ENCODE measurements around the gene GAREM1. TPM values are rescaled to one million over a fixed set of nuclear protein-coding genes. Genes with fewer than 3 reads are reported as not detected.
A peak's percentile ranks its signal among the peaks of the same experiment; 100 is the strongest.

GAREM1 gene
- total and polyA plus RNA-seq, 2 of the 8 experiments (the other 6 are each of a cell fraction or from before 2014, with no cell fraction given): 3.6 to 9.2 TPM

DNA sequence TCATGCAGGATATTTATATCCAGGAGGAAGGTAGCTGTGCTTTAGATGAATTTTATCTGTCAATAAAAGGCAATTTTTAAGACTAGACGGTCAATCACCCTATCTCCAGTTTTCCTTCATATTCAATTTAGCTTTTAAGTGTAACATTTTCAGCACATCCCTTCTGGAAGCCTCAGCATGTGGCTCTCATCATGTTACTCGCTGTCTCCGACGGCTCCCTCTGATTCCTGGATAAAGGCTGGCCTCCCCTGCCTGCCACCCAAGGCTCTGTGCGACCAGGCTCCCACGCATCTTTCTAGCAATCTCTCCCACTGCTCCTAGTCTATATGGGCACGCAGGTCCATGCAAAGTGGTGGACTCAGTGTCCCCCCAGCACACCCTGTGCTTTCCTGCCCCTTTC lies 196.4 kb downstream of the GAREM1 start:
- Histone ChIP-seq H2AK5ac (ENCODE audit: low read depth, low read length) (no peak overlapping the region), H3K36me3 (ENCODE audit: control insufficient read depth in 2 of 4, insufficient read depth in 4 of 4, low read length in 3 of 4) (no peaks in the 10 kb centered on the region), H3K23ac (ENCODE audit: insufficient read length) (peak overlapping the region; percentile 4), H3K4me2 (ENCODE audit: insufficient read depth in 1 of 2, low read depth in 2 of 2, low read length in 2 of 2) (no peak overlapping the region), H3K79me2 (ENCODE audit: control insufficient read depth in 1 of 2, insufficient read depth in 2 of 2, low read length in 2 of 2) (no peaks in the 10 kb centered on the region), H3K79me1 (ENCODE audit: low read depth, low read length) (no peaks in the 10 kb centered on the region), H2BK5ac (ENCODE audit: low read depth, low read length) (no peak overlapping the region; the same call in 1 of the 2 replicates), H3K9ac (replicated peaks in 1 of 4; ENCODE audit: extremely low read depth in 1 of 4, low read depth in 3 of 4, low read length in 3 of 4) (no peak overlapping the region), H3K9me3 (ENCODE audit: insufficient read depth in 2 of 2, low read depth in 1 of 2, low read length in 1 of 2) (peaks cover 0 to 3% of the 10 kb centered on the region in 2 experiments; a peak in 1 of 4 replicates), H3K56ac (replicated peaks; ENCODE audit: insufficient read length, low read depth, low read length) (no peak overlapping the region), H3K14ac (ENCODE audit: insufficient read length) (no peak overlapping the region), H4K20me1 (replicated peaks in 1 of 2; ENCODE audit: control insufficient read depth in 1 of 2, insufficient read depth in 2 of 2, low read length in 2 of 2) (no peaks in the 10 kb centered on the region), H3K4ac (replicated peaks; ENCODE audit: insufficient read length, low read depth, low read length) (no peak overlapping the region), H3K27me3 (replicated peaks in 1 of 4; ENCODE audit: control insufficient read depth in 3 of 4, extremely low read depth in 1 of 4, insufficient read depth in 3 of 4, low read length in 3 of 4) (no peaks in the 10 kb centered on the region), H2AFZ (ENCODE audit: low read length) (no peak overlapping the region), H4K91ac (replicated peaks; ENCODE audit: insufficient read length, low read length) (no peak overlapping the region), H4K5ac (ENCODE audit: insufficient read length, low read depth, low read length) (no peak overlapping the region), H3K18ac (ENCODE audit: extremely low read depth, low read length) (no peak overlapping the region), H4K8ac (ENCODE audit: extremely low read depth, insufficient read depth, low read length) (0 out of 2 replicates have a peak overlapping the region, but pooled peaks have one; percentile 3), H3K27ac (ENCODE audit: low read depth, low read length) (no peak overlapping the region), H2BK15ac (ENCODE audit: low read length) (no peak overlapping the region), H2BK120ac (replicated peaks; ENCODE audit: low read depth, low read length) (no peak overlapping the region), H3K4me3 (ENCODE audit: extremely low read depth in 1 of 4, insufficient read depth in 2 of 4, low read depth in 3 of 4, low read length in 4 of 4) (no peak overlapping the region), H3K4me1 (replicated peaks in 1 of 4; ENCODE audit: control insufficient read depth in 3 of 4, insufficient read depth in 4 of 4, low read length in 3 of 4) (peaks cover 0 to 3% (median under 1%) of the 10 kb centered on the region in 4 experiments; a peak in 3 of 7 replicates), H2BK12ac (ENCODE audit: low read depth, low read length) (peak overlapping the region; percentile 14; the same call in 1 of the 2 replicates), H2BK20ac (ENCODE audit: low read length) (no peak overlapping the region), H3K23me2 (ENCODE audit: low read depth, low read length) (no peaks in the 10 kb centered on the region)
- FAIRE-seq (no peak), DNase-seq (ENCODE audit: low read depth in 1 of 2, low spot score in 2 of 2) (no peak)
- ChIA-PET CTCF (ENCODE audit: partially characterized antibody) (interaction anchor here (0.9 to 6.9 kb wide), 7 partner anchors 8 to 276 kb away, joined by 3 to 111 read pairs (median 5); partner anchors contain the start of gene GAREM1), POLR2A (ENCODE audit: partially characterized antibody) (no interaction called here)
- WGBS, 2 experiments (ENCODE audit: extremely low coverage in 1 of 2, insufficient coverage in 1 of 2, insufficient read length in 1 of 2, insufficient replicate concordance in 2 of 2, low coverage in 1 of 2, low lambda C conversion rate in 2 of 2, missing lambda C conversion rate in 1 of 2): 89% methylated on average over 7 of the region's 7 CpGs; no CpG with 5 or more reads in 1 of the 2 experiments
- no peak for TF ChIP-seq HDAC2 (IDR thresholded peaks at IDR 0.05; ENCODE audit: borderline replicate concordance in 1 of 2, low read depth in 2 of 2, low read length in 2 of 2)

Data from H1 (cell line).